Karpas-422 (cell line): ENCODE measurements around the gene INPP5A. TPM values are rescaled to one million over a fixed set of nuclear protein-coding genes. Genes with fewer than 3 reads are reported as not detected.
"Not testable (repeated sequence)": the region's sequence is repeated elsewhere in the genome, so short reads cannot be mapped to it uniquely, and the experiment has no call there.

ENCODE experiments used
- DNase-seq: peaks from one replicate; pipeline ENCODE4 v3.0.0-alpha.2; 2015
- H2AFZ ChIP-seq: fragments of 200-600 bp; sonication (generic); 2 replicates; pipeline ENCODE4 v1.6.1; 2014; ENCODE audit warnings: antibody characterized with exemption, low read length, mixed read lengths
- H3K27ac ChIP-seq: fragments of 200-600 bp; sonication (generic); 2 replicates; pipeline ENCODE4 v1.5.1; 2014; ENCODE audit warnings: mild to moderate bottlenecking, low read length, moderate library complexity
- H3K27me3 ChIP-seq: fragments of 200-600 bp; sonication (generic); 2 replicates; pipeline ENCODE4 v1.6.1; 2014; ENCODE audit warnings: low read length, mixed read lengths
- H3K36me3 ChIP-seq: fragments of 200-600 bp; sonication (generic); 2 replicates; pipeline ENCODE4 v1.6.1; 2014; ENCODE audit warnings: low read length, mixed read lengths; ENCODE audit not compliant: insufficient read depth
- H3K4me1 ChIP-seq: fragments of 200-600 bp; sonication (generic); 2 replicates; pipeline ENCODE4 v1.6.1; 2014; ENCODE audit warnings: mild to moderate bottlenecking, low read length, mixed read lengths
- H3K4me2 ChIP-seq: fragments of 200-600 bp; sonication (generic); 2 replicates; pipeline ENCODE4 v1.6.1; 2014; ENCODE audit warnings: low read length, low read depth, mild to moderate bottlenecking; ENCODE audit not compliant: poor library complexity, severe bottlenecking
- H3K4me3 ChIP-seq: fragments of 200-600 bp; sonication (generic); 2 replicates; pipeline ENCODE4 v1.5.1; 2014; ENCODE audit warnings: mild to moderate bottlenecking, antibody characterized with exemption, low read length, mixed read lengths
- H3K79me2 ChIP-seq: fragments of 200-600 bp; sonication (generic); 2 replicates; pipeline ENCODE4 v1.6.1; 2014; ENCODE audit warnings: mild to moderate bottlenecking, low read length, mixed read lengths
- H3K9ac ChIP-seq: fragments of 200-600 bp; sonication (generic); 2 replicates; pipeline ENCODE4 v1.6.0; 2014; ENCODE audit warnings: low read length
- H3K9me2 ChIP-seq: fragments of 200-600 bp; sonication (generic), shearing (Covaris generic); replicated peaks from 2 replicates; pipeline ENCODE4 v1.6.0; 2014; ENCODE audit warnings: mild to moderate bottlenecking, low read length, moderate library complexity; ENCODE audit not compliant: insufficient read depth
- H3K9me3 ChIP-seq: fragments of 300-700, 200-600 bp; sonication (generic); 2 replicates; pipeline ENCODE4 v1.6.1; 2014; ENCODE audit warnings: low read length, mixed read lengths
- H4K20me1 ChIP-seq: fragments of 200-600 bp; sonication (generic); 2 replicates; pipeline ENCODE4 v1.6.1; 2014; ENCODE audit warnings: mild to moderate bottlenecking, antibody characterized with exemption, low read length, low read depth; ENCODE audit not compliant: insufficient read depth
- total RNA-seq: library from RNA; depleted of rRNA; stranded (reverse); fragments of >200 nt; shearing (Covaris generic); gene quantifications from 2 replicates; pipeline ENCODE4 v1.2.3, GENCODE V29; 2014; ENCODE audit warnings: low replicate concordance

The INPP5A gene
- total RNA-seq, 1 experiment from 2014 or later: 9.1 TPM

- Histone ChIP-seq H3K27ac (peak overlapping the region; percentile 89), H3K36me3 (no peaks in the 10 kb centered on the region), H3K27me3 (no peaks in the 10 kb centered on the region), H3K4me2 (peak overlapping the region; percentile 63), H2AFZ (peak overlapping the region; percentile 77; the same call in 1 of the 2 replicates), H3K9me3 (no peaks in the 10 kb centered on the region), H3K79me2 (no peaks in the 10 kb centered on the region), H3K4me1 (peaks cover 45% of the 10 kb centered on the region), H4K20me1 (no peaks in the 10 kb centered on the region), H3K9me2 (no peaks in the 10 kb centered on the region), H3K9ac (peak overlapping the region; percentile 64), H3K4me3 (peak overlapping the region; percentile 22; the same call in 1 of the 2 replicates)
- DNase-seq: no peak
Observed at GRCh38 chr10:132551808-132552130, 14.2 kb downstream of the INPP5A start.

GRCh38 chr10:132552635-132553034 lies 15.0 kb downstream of the INPP5A start:
- not testable (repeated sequence) for H3K27ac ChIP-seq, H3K79me2 ChIP-seq, H3K4me3 ChIP-seq, DNase-seq, H4K20me1 ChIP-seq, H3K4me2 ChIP-seq, H3K9ac ChIP-seq, H3K9me3 ChIP-seq, H2AFZ ChIP-seq, H3K9me2 ChIP-seq, H3K36me3 ChIP-seq, H3K27me3 ChIP-seq
- H3K4me1 ChIP-seq: peaks cover 53% of the 10 kb centered on the region

DNA sequence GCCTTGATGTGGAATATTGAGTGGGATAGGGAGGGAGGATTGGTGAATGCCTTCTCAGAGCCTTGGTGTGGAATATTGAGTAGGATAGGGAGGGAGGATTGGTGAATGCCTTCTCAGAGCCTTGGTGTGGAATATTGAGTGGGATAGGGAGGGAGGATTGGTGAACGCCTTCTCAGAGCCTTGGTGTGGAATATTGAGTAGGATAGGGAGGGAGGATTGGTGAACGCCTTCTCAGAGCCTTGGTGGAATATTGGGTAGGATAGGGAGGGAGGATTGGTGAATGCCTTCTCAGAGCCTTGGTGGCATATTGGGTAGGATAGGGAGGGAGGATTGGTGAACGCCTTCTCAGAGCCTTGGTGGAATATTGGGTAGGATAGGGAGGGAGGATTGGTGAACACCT lies 16.0 kb downstream of the INPP5A start:
- not testable (repeated sequence) for H2AFZ ChIP-seq, DNase-seq, H3K27ac ChIP-seq, H3K79me2 ChIP-seq, H3K36me3 ChIP-seq, H3K9me3 ChIP-seq, H3K4me2 ChIP-seq, H3K4me3 ChIP-seq, H3K9me2 ChIP-seq, H4K20me1 ChIP-seq, H3K27me3 ChIP-seq, H3K9ac ChIP-seq
- H3K4me1 ChIP-seq: peaks cover 53% of the 10 kb centered on the region

DNA sequence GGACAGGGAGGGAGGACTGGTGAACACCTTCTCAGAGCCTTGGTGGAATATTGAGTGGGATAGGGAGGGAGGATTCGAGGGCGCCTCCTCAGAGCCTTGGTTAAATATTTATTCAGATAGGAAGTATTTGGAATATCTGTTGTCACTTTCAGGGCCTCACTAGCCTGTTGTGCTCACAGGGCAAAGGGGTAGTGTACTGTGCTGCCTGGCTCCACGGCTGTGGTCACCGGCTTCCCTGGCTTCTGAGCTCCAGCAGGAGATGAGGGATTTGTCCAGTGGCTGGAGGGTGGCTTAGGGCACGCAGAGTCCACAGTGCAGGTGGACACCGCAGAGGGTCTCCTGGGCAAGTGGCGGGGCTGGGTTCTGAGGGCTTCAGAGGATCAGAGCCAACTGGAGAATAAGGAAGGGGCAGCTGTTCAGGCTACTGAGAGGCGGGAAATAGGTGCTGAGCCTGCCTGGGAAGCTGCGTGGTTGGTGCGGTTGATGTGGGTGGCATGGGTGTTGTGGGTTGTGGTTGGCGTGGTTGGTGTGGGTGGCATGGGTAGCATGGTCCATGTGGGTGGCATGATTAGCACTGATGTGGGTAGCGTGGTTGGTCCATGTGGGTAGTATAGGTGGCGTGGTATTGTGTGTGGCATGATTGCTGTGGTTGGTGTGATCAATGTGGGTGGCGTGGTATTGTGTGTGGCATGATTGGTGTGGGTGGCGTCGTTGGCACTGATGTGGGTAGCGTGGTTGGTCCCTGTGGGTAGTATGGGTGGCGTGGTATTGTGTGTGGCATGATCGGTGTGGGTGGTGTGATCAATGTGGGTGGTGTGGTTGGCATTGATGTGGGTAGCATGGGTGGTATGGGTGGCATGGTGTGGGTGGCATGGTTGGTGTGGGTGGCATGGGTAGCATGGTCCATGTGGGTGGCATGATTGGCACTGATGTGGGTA lies 16.7 kb downstream of the INPP5A start:
- Histone ChIP-seq H3K36me3 (no peaks in the 10 kb centered on the region), H3K79me2 (no peaks in the 10 kb centered on the region), H4K20me1 (no peaks in the 10 kb centered on the region), H3K4me3 (no peak overlapping the region), H3K9me3 (no peaks in the 10 kb centered on the region), H3K27me3 (no peaks in the 10 kb centered on the region), H3K4me2 (no peak overlapping the region), H2AFZ (no peak overlapping the region), H3K9me2 (no peaks in the 10 kb centered on the region), H3K9ac (no peak overlapping the region; the same call in 1 of the 2 replicates), H3K4me1 (peaks cover 60% of the 10 kb centered on the region), H3K27ac (no peak overlapping the region)
- no peak for DNase-seq

DNA sequence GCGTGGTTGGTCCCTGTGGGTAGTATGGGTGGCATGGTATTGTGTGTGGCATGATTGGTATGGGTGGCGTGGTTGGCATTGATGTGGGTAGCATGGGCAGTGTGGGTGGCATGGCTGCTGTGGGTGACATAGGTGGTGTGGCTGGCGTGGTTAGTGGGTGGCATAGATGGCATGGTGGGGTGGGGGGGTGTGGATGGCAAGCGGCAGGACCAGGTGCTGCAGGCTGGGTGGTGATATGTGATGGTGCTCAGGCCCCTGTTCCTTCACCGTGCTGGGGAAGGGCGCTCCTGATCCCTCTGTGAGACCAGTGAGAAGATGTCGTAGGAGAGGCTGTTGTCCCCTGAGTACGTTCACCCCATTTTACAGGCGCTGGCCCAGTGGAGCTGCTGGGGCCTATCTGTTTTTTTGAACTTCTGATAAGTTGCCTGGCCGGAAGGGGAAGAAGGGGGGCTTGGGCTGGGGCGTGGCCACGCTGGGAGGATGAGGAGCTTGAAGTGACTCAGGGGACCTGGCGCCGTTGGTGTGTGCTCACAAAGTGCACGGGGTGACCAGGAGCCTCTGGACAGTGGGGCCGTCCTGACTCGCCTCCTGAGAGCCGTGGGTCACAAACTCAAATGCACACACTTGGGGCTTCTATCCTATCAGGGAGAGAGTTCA lies 17.5 kb downstream of the INPP5A start:
- H3K4me3 ChIP-seq: peak overlapping the region; percentile 56

DNA sequence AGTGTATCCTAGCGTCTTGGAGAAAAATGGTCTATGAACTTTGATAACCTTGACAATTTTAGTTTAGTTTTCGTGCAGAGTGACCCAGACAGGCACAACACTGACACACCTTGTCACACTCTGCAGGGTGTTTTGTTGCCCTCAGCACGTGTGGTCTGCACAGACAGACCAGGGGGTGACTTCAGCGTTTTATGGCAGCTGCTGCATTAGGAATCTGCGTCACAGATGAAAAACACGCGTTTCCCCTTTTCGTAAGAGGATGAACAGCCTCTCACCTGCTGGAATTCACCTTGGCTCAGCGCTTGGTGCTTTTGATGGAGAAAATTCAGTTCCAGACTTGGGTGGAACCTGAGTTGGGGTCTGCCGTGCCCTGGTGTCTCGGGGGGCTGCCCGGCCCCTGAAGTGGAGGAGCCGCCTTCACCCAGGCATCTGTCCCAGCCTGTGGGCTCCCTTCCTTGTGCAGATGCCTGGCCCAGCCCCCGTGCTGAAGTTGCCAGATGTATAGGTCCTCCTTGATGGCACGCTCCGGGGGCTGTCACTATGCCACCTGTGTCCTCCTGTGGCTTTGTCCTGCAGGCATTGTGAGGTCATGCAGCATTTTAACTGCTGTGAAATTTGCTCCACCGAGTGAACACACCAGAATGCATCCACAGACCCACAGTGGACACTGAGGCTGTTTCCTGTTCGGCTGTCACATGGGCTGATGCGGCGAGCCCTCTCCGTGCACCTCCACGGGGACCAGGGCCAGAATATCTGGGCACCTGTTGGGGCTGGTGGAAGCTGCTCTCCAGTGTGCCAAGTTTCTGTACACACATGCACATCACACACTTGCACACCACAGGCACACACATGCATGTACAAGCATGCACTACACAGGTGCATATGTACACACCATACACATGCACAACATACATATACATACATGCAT lies 18.3 kb downstream of the INPP5A start:
- no peaks in the 10 kb centered on the region for H3K27me3 ChIP-seq
- DNase-seq: peak; percentile 79
- H4K20me1 ChIP-seq: no peaks in the 10 kb centered on the region
- H3K9ac ChIP-seq: peak overlapping the region; percentile 69
- no peaks in the 10 kb centered on the region for H3K79me2 ChIP-seq
- H3K9me2 ChIP-seq: no peaks in the 10 kb centered on the region
- no peaks in the 10 kb centered on the region; the same call in 1 of the 2 replicates for H3K36me3 ChIP-seq
- H3K9me3 ChIP-seq: no peaks in the 10 kb centered on the region
- H2AFZ ChIP-seq: peak overlapping the region; percentile 88
- peak overlapping the region; percentile 84 for H3K27ac ChIP-seq
- H3K4me3 ChIP-seq: peak overlapping the region; percentile 56
- peak overlapping the region; percentile 71 for H3K4me2 ChIP-seq
- H3K4me1 ChIP-seq: peaks cover 69% of the 10 kb centered on the region

More for the DNA sequence above, 17.5 kb downstream of the INPP5A start:
- H3K9ac ChIP-seq: peak overlapping the region; percentile 69
- peaks cover 68% of the 10 kb centered on the region for H3K4me1 ChIP-seq
- H3K4me2 ChIP-seq: peak overlapping the region; percentile 71
- H3K79me2 ChIP-seq: no peaks in the 10 kb centered on the region
- H2AFZ ChIP-seq: peak overlapping the region; percentile 88
- H3K27ac ChIP-seq: peak overlapping the region; percentile 84
- H3K27me3 ChIP-seq: no peaks in the 10 kb centered on the region
- H3K9me3 ChIP-seq: no peaks in the 10 kb centered on the region
- H4K20me1 ChIP-seq: no peaks in the 10 kb centered on the region
- no peaks in the 10 kb centered on the region; the same call in 1 of the 2 replicates for H3K36me3 ChIP-seq
- no peaks in the 10 kb centered on the region for H3K9me2 ChIP-seq
- DNase-seq: peak; percentile 88

DNA sequence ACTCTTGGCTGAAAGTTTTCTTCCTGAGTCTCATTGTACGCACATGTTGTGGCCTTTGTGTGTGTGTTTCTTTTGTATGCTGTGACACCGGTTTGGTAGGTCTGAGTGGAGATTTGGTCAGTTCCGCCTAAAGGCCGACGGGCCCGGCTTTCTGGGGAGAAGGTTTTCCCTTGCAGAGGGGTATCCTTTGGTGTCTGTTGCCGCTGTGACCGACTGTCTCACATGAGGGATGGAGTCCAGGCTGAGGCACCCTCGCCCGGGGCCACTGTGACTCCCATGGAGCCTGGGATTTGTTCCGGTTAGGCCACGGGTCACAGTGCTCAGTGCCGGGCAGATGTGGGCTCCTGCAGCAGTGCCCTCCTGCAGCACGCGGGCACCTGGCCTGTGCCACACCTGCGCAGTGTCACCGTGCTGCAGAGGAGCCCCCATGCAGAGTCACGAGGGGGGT lies 19.4 kb downstream of the INPP5A start:
- peak overlapping the region; percentile 84; the same call in 1 of the 2 replicates for H3K27ac ChIP-seq
- DNase-seq: no peak
- H3K27me3 ChIP-seq: no peaks in the 10 kb centered on the region
- H3K4me1 ChIP-seq: peaks cover 69% of the 10 kb centered on the region
- H3K4me2 ChIP-seq: peak overlapping the region; percentile 71
- peak overlapping the region; percentile 69; the same call in 1 of the 2 replicates for H3K9ac ChIP-seq
- H2AFZ ChIP-seq: no peak overlapping the region
- no peaks in the 10 kb centered on the region for H4K20me1 ChIP-seq
- no peaks in the 10 kb centered on the region for H3K9me2 ChIP-seq
- H3K36me3 ChIP-seq: no peaks in the 10 kb centered on the region; the same call in 1 of the 2 replicates
- no peak overlapping the region for H3K4me3 ChIP-seq
- H3K79me2 ChIP-seq: no peaks in the 10 kb centered on the region
- H3K9me3 ChIP-seq: no peaks in the 10 kb centered on the region
